ENCODE results near the gene RWDD4.

RWDD4 gene

GRCh38 chr4:183600189-183600685 is 58.7 kb downstream of the RWDD4 start:
- DNase-seq (ENCODE audit: low read depth), result no peak

DNA sequence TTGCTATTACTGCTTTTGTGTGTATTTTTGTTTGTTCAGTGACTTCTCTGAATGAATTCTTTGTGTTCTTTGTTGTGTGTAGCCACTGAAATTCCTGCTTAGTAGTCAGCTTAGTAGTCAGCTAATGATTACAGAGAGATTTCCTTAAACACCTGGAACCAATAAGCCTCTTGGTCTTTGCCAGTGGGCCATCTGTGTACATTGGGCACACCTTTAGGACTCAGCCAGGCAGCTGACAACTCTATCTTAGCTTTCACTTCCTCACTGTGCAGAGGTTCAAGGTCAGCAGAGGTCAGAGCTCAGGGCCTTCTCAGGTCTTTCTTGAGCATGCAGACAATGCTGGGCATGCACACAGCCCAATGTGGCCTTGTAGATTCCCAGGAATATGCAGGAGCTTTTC is 59.3 kb downstream of the RWDD4 start:
- no peak for DNase-seq (ENCODE audit: low read depth)

DNA sequence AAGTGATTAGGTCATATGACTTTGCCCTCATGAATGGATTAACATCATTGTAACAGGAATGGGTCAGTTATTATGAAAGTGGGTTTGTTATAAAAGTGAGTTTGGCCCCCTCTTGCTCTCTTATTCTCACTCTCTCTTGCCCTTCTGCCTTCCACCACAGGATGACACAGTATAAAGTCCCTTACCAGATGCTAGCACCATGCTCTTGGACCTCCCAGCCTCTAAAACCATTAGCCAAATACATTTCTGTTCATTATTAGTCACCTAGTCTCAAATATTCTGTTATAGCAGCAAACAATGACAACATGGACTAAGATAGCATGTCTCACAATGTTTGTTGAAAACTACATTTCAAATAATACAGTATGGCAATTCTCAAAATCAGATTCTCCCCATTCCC is 59.7 kb downstream of the RWDD4 start:
- no peak for DNase-seq (ENCODE audit: low read depth)

DNA sequence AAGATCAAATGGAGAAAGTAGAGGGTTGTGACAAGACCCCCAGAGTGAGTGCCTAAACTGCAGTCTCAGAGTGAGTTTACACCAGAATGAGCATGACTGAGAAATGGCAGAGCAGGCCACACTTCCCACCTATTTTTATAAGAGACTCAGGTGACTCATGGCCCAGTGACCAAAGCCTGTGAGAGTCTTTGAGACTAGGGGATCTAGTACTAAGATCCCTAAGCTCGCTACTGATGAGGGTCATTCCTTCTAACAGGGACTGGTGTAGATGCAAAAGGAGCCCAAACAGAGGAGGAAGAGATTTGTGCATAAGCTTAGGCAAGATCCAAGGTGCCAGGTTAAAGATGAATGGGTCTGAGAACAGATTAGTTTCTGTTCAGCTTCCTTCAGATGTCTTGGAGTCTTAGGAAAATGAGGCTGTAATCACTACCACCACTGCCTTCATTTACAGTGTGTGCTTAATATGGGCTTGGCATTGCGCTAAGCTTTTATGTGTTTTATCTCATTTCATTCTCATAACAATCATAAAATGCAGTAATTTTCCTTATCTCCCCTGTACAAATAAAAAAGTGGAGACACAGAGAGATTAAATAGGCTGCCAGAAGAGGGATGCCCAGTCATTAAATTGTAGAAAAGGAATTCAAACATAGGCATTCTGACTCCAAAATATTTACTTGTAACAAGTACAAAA is 62.8 kb downstream of the RWDD4 start:
- no peak for DNase-seq (ENCODE audit: low read depth)

GRCh38 chr4:183594823-183595222 is 64.2 kb downstream of the RWDD4 start:
- DNase-seq (ENCODE audit: low read depth), result no peak

GRCh38 chr4:183591301-183591700 is 67.7 kb downstream of the RWDD4 start:
- DNase-seq (ENCODE audit: low read depth), result no peak
